OCI-LY7 (cell line): ENCODE data around the gene RIF1.

Source experiments
- EZH2phosphoT487 ChIP-seq: fragments of 200-600 bp; sonication (generic); IDR thresholded peaks from 2 replicates; pipeline ENCODE4 v1.6.1; 2018; ENCODE audit warnings: low read depth, borderline replicate concordance, mild to moderate bottlenecking, mixed run types, antibody characterized with exemption, low read length, moderate library complexity, mixed read lengths
- TF ChIP-seq, protein P1 (sequence below): fragments of 200-600 bp; sonication (generic); conservative IDR thresholded peaks from 2 replicates; pipeline ENCODE4 v1.5.1; 2014; ENCODE audit warnings: mild to moderate bottlenecking, antibody characterized with exemption, low read length, moderate library complexity, mixed read lengths

DNA sequence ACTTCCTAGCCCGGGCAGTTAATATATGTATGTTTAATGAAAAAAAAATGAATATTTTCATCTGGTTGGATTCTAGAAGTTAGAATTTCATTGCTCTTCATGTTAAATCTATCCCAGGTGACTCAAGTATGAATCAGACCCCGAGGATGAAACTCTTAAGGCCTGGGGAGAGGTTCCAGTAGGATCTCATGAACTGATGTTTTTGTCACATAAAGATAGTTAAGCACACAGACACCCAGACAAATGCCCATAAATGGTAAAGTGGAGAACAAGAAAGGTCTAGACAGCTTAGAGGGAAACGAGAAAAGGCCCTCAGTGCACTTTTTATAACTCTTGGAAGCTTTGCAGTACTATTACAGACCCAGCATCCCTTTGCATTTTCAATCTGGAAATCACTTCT is 114.1 kb downstream of the RIF1 start:
- TF ChIP-seq, protein P1, sequence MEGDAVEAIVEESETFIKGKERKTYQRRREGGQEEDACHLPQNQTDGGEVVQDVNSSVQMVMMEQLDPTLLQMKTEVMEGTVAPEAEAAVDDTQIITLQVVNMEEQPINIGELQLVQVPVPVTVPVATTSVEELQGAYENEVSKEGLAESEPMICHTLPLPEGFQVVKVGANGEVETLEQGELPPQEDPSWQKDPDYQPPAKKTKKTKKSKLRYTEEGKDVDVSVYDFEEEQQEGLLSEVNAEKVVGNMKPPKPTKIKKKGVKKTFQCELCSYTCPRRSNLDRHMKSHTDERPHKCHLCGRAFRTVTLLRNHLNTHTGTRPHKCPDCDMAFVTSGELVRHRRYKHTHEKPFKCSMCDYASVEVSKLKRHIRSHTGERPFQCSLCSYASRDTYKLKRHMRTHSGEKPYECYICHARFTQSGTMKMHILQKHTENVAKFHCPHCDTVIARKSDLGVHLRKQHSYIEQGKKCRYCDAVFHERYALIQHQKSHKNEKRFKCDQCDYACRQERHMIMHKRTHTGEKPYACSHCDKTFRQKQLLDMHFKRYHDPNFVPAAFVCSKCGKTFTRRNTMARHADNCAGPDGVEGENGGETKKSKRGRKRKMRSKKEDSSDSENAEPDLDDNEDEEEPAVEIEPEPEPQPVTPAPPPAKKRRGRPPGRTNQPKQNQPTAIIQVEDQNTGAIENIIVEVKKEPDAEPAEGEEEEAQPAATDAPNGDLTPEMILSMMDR = no peak
- TF ChIP-seq EZH2phosphoT487 = no peak
